MG63 (cell line): ENCODE data around the gene CRHR2. TPM values are rescaled to one million over a fixed set of nuclear protein-coding genes. Genes with fewer than 3 reads are reported as not detected.
"Not testable (repeated sequence)": the region's sequence is repeated elsewhere in the genome, so short reads cannot be mapped to it uniquely, and the experiment has no call there.

Source experiments
- DNase-seq: peaks from one replicate; pipeline ENCODE4 v3.0.0-alpha.2; 2020
- H3K27me3 ChIP-seq: fragments of 250-450 bp; sonication (Bioruptor Pico); 2 replicates; pipeline ENCODE4 v1.5.1; 2020; ENCODE audit warnings: mild to moderate bottlenecking, moderate library complexity
- H3K36me3 ChIP-seq: fragments of 250-450 bp; sonication (Bioruptor Pico); 2 replicates; pipeline ENCODE4 v1.5.1; 2020; ENCODE audit warnings: mild to moderate bottlenecking, moderate library complexity
- H3K4me3 ChIP-seq: fragments of 250-450 bp; sonication (Bioruptor Pico); 2 replicates; pipeline ENCODE4 v1.5.1; 2020; ENCODE audit warnings: mild to moderate bottlenecking, moderate library complexity
- H3K9me3 ChIP-seq: fragments of 250-450 bp; sonication (Bioruptor Pico); 2 replicates; pipeline ENCODE4 v1.5.1; 2020; ENCODE audit warnings: mild to moderate bottlenecking, moderate library complexity
- total RNA-seq: library from RNA; depleted of rRNA; stranded (reverse); fragments of >200 nt; shearing (Covaris generic); gene quantifications from 2 replicates; pipeline ENCODE4 v1.2.3, GENCODE V29; 2014; ENCODE audit warnings: low replicate concordance; rRNA removed

Gene CRHR2
- not detected in 2 replicates for total RNA-seq

DNA sequence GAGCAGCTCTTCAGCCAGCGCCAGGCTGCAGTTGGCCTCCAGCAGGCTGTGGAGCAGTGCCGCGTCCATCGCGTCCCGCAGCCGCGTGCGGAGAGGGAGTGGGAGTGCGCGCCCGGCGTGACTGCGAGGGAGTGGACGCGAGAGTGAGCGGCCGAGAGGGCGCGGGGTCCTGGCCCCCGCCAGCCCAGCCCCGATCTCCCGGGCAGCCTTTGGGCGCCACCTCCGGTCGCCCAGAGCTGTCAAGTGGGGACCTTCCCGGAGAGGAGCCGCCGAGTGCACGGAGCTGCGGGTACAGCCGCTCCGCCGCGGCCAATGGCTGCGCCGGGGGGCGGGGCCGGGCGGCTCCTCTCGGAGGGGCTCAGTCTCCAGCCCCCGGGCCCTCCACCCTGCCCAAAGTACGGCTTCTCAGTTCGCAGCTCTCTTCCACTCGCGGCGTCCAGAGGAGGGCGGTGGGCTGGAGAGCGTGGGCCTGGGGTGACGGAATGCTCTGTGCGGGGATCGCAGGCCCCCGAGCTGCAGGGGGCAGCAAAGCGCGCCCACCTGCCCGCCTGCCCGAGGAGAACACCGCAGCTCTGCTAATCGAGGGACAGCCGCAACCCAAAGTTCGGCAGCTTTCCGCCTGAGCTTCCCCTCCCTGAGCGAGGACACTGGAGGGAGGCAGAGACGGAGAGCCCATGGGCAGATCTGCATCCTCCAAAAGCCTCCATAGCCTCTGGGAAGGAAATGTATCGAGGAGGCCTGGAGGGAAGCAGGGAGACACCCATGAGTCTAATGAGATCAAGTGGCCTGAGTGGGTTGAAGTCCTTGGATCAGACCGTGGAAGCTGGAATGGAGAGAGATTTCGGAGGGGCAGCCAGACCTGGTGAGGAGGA lies at the start of gene CRHR2:
Gene CRHR2 (minus strand): TSS at position 245 of the 872 bp plus-strand sequence. CDS start 176 bp downstream, at position 69.
- Histone ChIP-seq H3K4me3 (no peak within 1 kb of the TSS), H3K9me3 (no peaks in the 10 kb centered on the region), H3K36me3 (no peaks in the 10 kb centered on the region), H3K27me3 (peaks cover 48% of the 10 kb centered on the region)
- DNase-seq: no peak

DNA sequence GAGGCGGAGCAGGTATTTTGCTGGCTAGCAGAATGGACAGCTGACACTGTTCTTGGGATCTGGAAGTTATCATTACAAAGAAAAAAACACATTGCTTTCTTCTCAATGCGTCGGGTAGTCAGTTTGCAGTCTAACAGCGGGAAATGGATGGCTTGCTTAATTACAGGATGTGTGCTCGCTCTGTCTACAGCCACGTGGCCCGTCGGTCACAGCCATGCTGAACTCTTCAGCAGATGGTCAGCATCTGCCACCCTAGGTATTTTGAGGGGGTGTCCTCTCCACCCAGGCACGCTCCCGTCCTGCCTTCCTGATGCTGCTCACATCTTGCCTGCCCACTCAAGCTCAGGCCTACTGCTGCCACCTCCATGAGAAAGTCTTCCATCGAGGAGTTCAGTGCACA lies 49.3 kb upstream of the CRHR2 start:
- no peak overlapping the region for H3K4me3 ChIP-seq
- H3K27me3 ChIP-seq: no peaks in the 10 kb centered on the region

DNA sequence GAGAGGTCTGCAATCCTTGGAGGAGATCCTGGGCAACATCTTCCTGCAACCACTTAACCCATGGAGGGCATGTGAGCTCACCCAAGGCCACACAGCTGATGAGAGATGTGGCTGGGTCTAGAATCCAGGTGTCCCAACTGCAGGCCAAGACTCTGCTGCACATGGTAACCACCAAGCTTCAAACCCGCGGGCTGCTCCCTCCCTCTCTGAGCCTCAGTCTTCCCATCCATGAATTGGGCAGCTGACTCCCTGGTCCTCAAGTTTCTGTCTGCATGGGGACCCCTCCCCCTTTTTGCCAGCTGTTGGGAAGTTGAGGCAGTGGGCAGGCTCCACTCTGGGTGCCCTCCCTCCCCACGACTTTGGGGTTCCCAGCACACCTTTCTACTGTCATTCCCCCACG lies 48.7 kb upstream of the CRHR2 start:
- DNase-seq: no peak
- no peaks in the 10 kb centered on the region for H3K27me3 ChIP-seq

More for the DNA sequence above, 49.3 kb upstream of the CRHR2 start:
- Histone ChIP-seq H3K36me3 (no peaks in the 10 kb centered on the region), H3K9me3 (no peaks in the 10 kb centered on the region)
- DNase-seq: no peak

DNA sequence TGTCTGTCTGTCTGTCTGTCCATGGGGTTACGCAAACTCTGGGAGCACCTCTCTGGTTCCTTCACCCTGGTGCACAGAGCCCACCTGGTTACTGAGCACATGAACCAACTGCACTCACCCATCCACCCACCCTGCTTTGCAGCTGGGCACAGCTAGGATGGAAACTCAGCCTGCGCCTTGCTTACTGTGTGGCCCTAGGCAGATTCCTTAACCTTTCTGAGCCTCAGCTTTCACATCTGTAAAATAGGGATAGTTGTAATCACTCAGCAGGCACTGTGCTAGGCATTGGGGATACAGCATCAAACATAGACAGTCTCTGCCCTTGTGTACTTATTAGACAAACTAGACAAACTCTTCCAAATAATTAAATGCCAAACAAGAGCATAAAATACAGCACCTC lies 47.8 kb upstream of the CRHR2 start:
- Histone ChIP-seq H3K27me3 (no peaks in the 10 kb centered on the region), H3K9me3 (no peaks in the 10 kb centered on the region), H3K4me3 (no peak overlapping the region), H3K36me3 (no peaks in the 10 kb centered on the region)
- DNase-seq: no peak

More for the DNA sequence above, 48.7 kb upstream of the CRHR2 start:
- Histone ChIP-seq H3K36me3 (no peaks in the 10 kb centered on the region), H3K9me3 (no peaks in the 10 kb centered on the region), H3K4me3 (no peak overlapping the region)

DNA sequence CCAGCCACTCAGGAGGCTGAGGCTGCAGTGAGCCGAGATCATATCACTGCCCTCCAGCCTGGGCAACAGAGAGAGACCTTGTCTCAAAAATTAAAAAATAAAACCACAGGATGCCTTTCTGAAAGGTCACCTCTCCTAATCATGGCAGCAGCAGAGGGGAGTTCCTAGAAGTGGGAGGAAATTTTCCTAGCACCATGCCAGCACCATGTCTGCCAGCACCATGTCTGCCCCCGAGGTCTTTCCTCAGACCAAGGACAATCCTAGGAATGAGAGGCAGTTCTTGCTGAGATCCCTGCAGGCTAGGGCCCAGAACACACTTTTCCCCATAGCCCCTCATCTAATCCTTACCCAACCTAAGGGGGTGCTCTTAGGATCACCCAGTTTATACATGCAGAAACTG lies 47.4 kb upstream of the CRHR2 start:
- H3K27me3 ChIP-seq: no peaks in the 10 kb centered on the region
- DNase-seq: no peak

DNA sequence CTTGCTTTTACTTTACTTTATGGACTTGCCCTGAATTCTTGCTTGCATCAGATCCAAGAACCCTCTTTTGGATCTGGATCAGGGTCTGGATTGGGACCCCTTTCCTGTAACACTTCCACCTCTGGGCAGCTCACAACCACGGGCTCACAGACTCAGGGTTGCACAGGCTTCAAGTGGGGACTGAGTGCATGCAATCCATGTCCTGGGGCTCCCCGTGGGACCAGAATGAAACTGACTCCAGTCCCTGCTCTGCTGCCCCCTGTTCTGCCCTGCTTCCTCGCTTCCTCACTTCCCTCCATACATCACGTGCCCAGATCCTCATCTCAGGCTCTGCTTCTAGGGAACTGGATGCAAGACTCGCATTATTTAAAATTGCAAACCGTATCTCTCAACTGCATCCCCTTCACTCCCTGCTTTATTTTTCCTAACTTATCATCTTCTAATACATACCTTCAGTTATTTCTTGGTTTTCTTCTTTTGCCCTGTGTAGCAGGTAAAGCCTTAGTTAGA lies 46.4 kb upstream of the CRHR2 start:
- Histone ChIP-seq H3K9me3 (no peaks in the 10 kb centered on the region), H3K36me3 (no peaks in the 10 kb centered on the region), H3K27me3 (no peaks in the 10 kb centered on the region), H3K4me3 (no peak overlapping the region)
- DNase-seq: no peak

More for the DNA sequence above, 47.4 kb upstream of the CRHR2 start:
- no peaks in the 10 kb centered on the region for H3K9me3 ChIP-seq
- H3K4me3 ChIP-seq: no peak overlapping the region
- H3K36me3 ChIP-seq: no peaks in the 10 kb centered on the region

DNA sequence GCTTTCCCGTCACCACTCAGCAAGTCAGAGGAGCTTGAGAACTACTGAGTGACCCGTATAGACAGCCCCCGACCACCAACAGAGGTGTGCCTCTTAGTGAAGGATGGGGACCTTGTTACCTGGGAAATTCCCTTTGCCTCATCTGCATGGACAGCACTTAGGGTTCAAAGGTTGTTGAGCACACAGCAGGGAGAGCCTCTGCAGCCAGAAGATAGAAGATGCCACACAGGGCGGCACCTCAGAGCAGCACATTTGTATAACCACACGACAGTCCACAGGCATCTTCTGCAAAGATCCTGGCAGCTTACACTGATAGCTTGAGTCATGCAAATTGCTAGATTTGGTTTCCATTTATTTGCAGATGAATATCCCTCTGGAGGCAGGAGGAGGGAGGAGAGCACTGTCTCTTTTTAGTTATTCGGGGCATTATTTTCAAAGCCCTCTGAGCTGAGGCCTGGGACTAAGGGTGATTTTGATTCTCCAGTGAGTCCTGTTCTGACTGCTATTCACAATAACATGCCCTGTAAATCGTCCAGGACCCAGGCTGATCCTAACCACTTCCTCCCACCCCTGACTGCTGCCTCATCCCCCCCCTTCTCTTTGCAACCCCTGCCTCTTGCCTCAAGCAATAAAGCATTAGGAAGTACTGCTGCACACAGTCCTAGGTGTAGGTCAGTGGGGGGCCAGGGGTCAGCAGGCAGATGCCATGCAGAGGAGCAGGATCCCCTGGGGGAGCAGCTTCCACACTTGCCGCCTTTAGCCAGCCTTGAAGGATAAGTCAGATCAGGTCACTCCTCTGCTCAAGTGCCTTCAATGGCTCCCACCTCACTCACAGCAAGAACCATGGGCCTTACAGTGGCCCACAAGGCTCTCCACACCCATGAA lies 45.0 kb upstream of the CRHR2 start:
- Histone ChIP-seq H3K9me3 (no peaks in the 10 kb centered on the region), H3K4me3 (no peak overlapping the region), H3K36me3 (no peaks in the 10 kb centered on the region), H3K27me3 (no peaks in the 10 kb centered on the region)
- no peak for DNase-seq

DNA sequence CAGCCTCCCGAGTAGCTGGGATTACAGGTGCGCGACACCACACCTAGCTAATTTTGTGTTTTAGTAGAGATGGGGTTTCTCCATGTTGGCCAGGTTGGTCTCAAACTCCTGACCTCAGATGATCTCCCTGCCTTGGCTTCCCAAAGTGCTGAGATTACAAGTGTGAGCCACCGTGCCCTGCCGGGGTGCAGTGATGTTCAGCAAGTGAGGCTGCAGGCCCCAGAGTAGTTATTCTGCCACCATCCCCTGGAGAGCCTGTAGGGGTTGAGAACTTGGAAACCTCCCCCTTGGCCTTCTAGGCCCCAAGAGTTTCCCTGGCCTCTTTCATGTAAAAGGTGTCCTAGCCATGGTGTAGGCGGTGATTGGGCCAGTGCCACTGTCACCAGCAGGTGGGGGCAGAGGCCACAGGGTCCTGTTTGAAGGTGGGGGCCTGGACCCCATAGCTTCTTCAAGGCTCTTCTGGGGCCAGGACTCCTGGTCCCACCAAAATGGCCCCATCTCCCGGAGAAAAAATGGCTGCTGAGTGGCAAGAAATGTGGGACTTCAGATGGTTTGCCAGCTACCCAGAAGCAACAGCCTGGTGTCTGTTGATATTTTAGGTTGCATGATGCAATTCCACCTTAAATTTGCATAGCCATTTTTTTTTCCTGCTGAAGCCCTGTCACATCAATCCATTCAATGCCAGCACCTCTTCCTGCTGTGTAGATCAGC lies 44.2 kb upstream of the CRHR2 start:
- H3K36me3 ChIP-seq: no peaks in the 10 kb centered on the region
- H3K9me3 ChIP-seq: no peaks in the 10 kb centered on the region
- DNase-seq: no peak
- no peak overlapping the region for H3K4me3 ChIP-seq
- no peaks in the 10 kb centered on the region for H3K27me3 ChIP-seq

DNA sequence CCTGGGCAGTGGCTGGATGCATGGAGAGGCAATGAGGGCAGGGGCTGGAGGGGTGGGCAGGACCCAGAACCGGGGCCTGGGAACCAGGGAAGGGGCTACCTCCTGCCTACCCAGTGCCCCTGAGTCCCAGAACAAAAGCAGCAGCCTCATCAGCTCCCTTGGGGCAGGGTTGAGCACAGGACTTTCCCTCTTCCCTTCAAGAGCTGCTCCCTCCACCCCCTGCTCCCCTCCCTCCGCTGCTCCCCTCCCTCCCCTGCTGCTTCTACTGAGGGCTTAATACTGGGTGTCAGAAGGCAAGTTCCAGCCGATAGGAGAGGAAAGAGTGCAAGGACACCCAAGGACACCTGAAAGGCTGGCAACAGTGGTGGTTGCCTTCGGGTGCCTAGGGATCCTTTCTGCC lies 41.5 kb upstream of the CRHR2 start:
- Histone ChIP-seq H3K27me3 (no peaks in the 10 kb centered on the region), H3K9me3 (peaks cover 3% of the 10 kb centered on the region; the same call in 1 of the 2 replicates), H3K36me3 (no peaks in the 10 kb centered on the region), H3K4me3 (no peak overlapping the region)
- DNase-seq: no peak

DNA sequence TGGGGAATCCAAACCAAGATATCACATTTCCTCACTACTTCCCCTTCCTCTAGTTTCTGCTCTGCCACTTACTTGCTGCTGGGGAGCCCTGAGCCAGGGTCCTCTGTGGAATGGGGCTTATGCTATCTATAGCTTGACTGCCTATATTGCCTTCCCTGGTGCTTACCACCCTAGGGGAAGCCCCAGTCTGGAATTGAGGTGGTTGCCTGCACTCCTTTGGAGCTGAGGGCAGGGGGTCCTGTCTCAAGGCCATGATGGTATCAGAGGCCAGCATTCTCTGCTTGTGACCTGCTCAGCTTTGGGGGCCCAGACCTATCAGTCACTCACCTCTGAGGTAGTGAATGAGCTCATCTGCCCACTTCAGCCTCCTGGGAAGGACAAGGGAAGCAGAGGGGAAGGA lies 40.4 kb upstream of the CRHR2 start:
- no peak for DNase-seq
- peaks cover 13% of the 10 kb centered on the region for H3K9me3 ChIP-seq
- H3K27me3 ChIP-seq: no peaks in the 10 kb centered on the region
- H3K36me3 ChIP-seq: no peaks in the 10 kb centered on the region
- H3K4me3 ChIP-seq: no peak overlapping the region

DNA sequence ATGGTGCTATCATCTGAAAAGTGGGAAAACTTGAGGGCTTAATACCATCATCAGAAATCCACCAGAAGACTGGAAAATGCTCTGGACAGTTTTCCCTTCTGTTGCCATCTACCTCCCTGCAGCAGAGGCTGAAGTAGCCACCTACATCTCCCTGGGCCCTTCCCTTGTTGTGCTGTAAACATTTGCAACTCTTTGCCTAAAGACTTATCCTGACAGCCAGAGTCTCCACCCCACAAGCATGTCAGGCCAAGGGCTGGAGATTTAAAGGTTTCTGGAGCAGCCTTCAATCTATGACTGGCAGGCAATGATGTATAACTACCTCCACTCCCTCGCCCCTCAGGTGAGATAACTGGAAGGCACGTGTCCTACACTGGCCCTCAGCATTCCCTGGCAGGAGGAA lies 39.9 kb upstream of the CRHR2 start:
- Histone ChIP-seq H3K9me3 (peaks cover 14% of the 10 kb centered on the region), H3K4me3 (no peak overlapping the region), H3K27me3 (no peaks in the 10 kb centered on the region), H3K36me3 (no peaks in the 10 kb centered on the region)
- no peak for DNase-seq

DNA sequence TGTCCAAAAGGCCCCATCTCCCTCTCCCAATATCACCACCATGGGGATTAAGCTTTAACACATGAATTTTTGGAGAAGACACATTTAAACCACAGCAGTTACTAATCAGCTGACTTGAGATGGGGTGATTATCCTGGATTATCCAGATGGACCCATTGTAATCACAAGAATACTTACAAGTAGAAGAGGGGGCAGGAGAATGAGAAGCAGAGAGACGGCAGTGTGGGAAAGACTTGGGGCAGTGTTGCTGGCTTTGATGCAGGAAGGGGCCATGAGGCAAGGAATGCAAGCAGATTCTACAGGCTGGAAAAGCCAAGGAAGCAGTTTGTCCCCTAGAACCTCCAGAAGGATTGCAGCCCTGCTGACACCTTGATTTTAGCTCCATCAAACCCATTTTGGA lies 39.0 kb upstream of the CRHR2 start:
- DNase-seq: no peak
- Histone ChIP-seq H3K9me3 (peaks cover 14% of the 10 kb centered on the region), H3K4me3 (no peak overlapping the region), H3K27me3 (no peaks in the 10 kb centered on the region), H3K36me3 (no peaks in the 10 kb centered on the region)

DNA sequence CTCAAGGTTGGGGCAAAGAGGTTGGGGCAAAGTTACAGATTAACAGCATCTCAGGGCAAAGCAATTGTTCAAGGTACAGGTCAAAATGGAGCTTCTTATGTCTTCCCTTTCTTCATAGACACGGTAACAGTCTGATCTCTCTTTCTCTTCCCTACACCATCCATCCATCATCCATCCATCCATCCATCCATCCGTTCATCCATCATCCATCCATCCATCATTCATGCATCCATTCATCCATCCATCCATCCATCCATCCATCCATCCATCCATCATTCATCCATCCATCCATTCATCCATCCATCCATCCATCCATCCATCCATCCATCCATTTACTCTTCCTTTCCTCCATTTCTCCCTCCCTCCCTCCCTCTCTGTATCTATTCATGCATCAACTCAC lies 37.2 kb upstream of the CRHR2 start:
- H3K9me3 ChIP-seq: peaks cover 14% of the 10 kb centered on the region
- not testable (repeated sequence) for DNase-seq, H3K4me3 ChIP-seq, H3K27me3 ChIP-seq, H3K36me3 ChIP-seq

DNA sequence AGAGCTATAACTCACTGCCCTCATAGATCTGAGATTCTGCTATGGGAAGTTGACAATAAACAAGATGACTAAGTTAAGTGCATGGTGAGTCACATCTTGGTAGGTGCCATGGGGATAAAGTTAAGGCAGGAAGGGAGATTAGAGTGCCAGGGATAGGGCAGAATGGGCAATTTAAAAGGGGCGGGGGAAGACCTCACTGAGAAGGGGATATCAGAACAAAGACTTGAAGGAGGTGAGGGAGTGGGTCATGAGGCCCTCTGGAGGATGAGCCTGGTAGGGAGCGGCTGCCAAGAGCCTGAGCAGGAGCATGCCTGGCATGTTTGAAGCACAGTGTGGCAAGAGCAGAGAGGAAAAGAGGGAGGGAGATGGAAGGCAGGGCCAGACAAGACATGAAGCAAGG lies 34.9 kb upstream of the CRHR2 start:
- Histone ChIP-seq H3K9me3 (peaks cover 14% of the 10 kb centered on the region), H3K4me3 (no peak overlapping the region), H3K36me3 (no peaks in the 10 kb centered on the region), H3K27me3 (no peaks in the 10 kb centered on the region)
- DNase-seq: peak; percentile 84

DNA sequence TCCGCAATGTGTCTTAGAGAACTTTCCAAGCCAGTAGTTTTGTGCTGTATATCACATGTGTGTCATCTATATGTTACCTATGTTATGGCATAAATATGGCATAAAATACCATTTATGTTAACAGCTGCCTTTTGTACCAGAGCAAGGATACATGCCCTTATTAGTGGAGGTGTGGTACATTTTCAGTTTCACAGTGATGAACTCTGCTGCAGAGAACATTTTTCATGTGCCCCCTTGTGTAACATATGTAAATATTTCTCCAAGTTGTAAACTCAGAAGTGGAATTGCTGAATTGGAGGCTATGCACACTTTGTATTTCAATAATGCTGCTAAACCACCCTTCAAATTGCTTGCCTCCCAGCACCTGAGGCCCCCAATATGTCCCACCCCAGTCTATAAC lies 31.9 kb upstream of the CRHR2 start:
- no peak overlapping the region for H3K4me3 ChIP-seq
- DNase-seq: no peak
- peaks cover 14% of the 10 kb centered on the region for H3K9me3 ChIP-seq
- no peaks in the 10 kb centered on the region for H3K36me3 ChIP-seq
- no peaks in the 10 kb centered on the region for H3K27me3 ChIP-seq

DNA sequence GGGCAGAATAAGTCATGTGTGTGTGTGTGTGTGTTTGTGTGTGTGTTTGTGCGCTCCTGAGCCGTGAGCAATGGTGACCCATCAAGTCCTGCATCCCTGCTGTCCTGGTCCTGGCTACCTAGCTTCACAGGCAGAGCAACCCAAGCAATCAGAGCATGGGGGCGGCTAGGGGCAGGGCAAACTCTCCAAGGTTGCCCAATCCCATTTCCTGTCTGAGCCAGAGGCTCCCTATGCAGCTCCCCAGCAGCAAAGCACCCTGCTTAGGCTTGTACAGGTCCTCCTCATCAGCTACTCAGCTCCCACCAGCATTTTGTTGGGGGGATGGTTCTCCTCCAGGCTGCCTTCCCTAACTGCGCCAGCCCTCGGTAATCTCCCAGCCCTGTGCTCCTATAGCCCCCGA lies 31.1 kb upstream of the CRHR2 start:
- Histone ChIP-seq H3K9me3 (peaks cover 7% of the 10 kb centered on the region), H3K36me3 (no peaks in the 10 kb centered on the region), H3K27me3 (no peaks in the 10 kb centered on the region), H3K4me3 (no peak overlapping the region)
- DNase-seq: no peak

DNA sequence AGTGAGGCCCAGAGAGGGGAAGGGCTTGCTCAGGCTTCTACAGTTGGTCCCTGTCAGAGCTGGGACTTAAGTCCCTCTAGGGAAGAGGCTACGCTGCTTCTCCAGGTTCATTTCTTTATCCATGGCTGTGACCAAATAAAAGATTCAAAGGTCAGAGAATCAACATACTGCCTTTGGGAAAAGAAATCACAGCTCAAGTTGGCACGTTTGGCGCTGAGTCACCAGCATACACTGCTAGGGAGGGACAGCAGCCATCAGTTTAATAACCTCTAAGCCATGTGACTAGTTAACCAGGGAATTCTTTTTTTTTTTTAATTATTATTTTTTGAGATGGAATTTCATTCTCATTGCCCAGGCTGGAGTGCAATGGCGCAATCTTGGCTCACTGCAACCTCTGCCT lies 28.4 kb upstream of the CRHR2 start:
- Histone ChIP-seq H3K9me3 (no peaks in the 10 kb centered on the region), H3K27me3 (no peaks in the 10 kb centered on the region), H3K36me3 (no peaks in the 10 kb centered on the region), H3K4me3 (no peak overlapping the region)
- peak; percentile 72 for DNase-seq
